HG02642 (cell line): ENCODE results near the gene KPNA2.
"Not testable (repeated sequence)": the region's sequence is repeated elsewhere in the genome, so short reads cannot be mapped to it uniquely, and the experiment has no call there.

ENCODE experiments used
- ATAC-seq: cut with Tn5 transposase; IDR thresholded peaks from one replicate; pipeline ENCODE4 v1.9.1; 2021; ENCODE audit warnings: mild to moderate bottlenecking; ENCODE audit not compliant: unreplicated experiment, poor library complexity

The KPNA2 gene

GRCh38 chr17:68035523-68036303 lies at the start of gene KPNA2:
TSS of gene KPNA2 (plus strand) at chr17:68035735. CDS start at chr17:68037133, 1,398 bp downstream.
- peak; percentile 96 for ATAC-seq

- ATAC-seq, result no peak
Measured at GRCh38 chr17:67990909-67991308, 44.6 kb upstream of the KPNA2 start.

DNA sequence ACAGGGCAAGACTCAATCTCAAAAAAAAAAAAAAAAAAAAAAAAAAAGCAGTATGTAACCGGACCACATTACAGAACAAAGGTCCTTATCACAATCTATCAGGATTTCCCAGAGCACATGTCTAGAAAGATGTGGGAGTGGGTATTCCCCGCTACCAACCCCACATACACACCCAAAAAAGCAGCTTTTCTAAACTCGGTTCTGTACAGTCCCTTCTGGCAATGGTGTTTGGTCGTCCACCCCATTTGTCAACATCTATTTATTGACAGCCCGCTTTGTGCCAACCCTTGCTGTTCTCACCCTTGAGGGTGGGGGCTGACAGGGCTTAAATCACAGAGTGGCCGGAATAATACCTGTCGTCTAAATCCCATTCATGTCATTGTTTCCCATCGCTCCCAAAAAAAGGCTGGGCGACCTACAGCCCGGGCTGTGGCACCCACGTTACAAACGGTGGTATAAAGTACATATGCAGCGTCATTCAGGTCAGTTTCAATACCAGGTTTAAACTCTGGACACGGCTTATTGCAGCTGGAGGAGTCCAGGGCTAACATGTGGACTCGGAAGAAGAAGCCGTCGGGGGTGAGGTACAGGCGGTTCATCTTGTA lies 42.9 kb upstream of the KPNA2 start:
- no peak for ATAC-seq

DNA sequence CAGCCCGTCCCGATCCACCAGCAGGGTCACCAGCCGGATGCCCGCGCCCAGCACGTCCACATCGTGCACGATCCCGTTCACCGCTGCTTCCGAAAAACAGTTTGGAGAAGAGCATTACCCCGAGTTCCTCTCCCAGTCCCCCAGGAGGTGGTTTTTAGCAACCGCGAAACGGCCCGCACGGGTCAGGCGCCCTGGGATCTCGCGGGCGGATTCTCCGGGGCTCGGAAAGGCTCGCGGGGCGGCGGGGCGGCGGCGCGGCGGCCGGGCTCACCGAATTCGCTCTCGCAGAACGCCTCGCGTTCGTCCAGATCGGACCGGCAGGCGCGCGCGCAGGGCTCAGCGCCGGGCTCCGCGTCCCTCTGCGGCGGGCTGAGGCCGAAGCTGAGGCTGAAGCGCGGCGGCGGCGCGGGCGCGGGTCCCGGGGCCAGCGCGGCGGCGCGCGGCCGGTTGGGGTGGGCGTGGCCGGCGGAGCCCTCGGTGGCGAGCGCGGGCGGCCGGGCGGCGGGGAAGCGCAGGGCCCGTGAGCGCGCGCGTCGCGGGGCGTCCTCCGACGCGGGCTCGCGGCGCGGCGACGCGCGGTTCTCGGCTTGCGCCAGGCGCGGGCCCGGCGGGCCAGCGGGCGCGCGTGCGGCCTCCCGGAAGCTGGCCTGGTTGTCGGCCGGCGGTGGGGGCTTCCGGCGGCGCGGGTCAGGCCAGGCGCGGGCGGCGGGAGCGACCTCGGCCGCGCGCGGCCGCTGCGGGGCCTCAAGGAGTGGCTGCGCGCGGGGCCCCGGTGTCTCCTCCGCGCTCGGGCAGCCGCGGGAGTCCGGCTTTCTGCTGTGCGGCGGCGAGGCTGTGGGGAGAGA lies 42.2 kb upstream of the KPNA2 start:
- peak; percentile 86 for ATAC-seq

DNA sequence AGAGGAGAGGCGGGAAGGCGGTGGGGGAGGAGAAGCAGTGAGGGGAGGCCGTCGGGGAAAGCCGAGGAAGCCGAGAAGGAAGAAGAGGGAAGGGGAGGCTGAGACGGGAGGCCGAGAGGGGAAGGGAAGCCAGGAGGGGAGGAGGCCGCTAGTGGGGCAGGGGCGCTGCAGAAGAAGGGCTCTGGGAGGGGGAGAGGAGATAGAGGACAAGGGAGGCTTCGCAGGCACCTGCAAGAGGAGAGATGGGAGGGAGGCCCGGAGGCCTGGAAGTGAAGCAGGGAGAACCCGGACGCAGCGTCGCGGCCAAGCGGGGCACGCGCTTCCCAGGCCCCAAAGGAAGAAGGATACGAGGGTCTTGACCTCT lies 41.6 kb upstream of the KPNA2 start:
- no peak for ATAC-seq

GRCh38 chr17:67994817-67995569 lies 40.5 kb upstream of the KPNA2 start:
- no peak for ATAC-seq

DNA sequence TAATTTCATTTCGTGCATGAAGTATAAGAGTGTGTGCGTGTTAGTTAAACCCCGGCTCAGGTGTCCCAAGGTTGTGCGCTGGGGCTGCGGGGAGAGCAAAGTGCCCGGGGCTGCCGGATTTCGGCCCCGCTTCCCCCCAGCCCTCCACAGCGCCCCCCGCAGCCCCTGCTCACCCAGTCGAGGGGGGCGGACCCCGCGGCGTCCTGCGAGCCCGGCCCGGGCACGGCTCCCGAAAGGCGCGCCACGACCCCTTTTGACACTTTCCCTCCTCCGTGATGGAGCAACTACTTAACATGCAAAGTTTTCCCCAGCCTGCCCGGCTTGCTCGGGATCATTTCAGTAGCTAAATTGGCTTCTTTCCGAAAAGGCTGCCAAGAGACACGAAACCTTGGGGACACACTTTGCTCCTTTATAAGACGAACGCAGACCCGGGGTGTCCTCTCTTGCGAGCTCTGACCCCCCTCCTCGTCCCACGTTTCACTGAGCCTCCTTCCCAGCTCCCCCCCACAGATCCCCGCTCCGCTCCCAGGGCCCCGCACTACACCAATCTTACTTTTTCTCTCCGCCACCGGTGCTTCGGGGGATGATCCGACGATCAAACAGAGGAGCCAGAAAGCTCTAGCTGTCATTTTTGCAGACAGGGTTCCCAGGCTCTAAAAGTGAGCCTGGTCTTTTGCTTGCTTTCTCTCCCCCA lies 39.8 kb upstream of the KPNA2 start:
- no peak for ATAC-seq

GRCh38 chr17:67996301-67997171 lies 39.0 kb upstream of the KPNA2 start, which contains the start of gene C17orf58:
TSS of gene C17orf58 (minus strand) at chr17:67996469. CDS start at chr17:67996198, 271 bp downstream.
- ATAC-seq, result not testable (repeated sequence)

GRCh38 chr17:67998466-67998865 lies 37.1 kb upstream of the KPNA2 start:
- no peak for ATAC-seq

DNA sequence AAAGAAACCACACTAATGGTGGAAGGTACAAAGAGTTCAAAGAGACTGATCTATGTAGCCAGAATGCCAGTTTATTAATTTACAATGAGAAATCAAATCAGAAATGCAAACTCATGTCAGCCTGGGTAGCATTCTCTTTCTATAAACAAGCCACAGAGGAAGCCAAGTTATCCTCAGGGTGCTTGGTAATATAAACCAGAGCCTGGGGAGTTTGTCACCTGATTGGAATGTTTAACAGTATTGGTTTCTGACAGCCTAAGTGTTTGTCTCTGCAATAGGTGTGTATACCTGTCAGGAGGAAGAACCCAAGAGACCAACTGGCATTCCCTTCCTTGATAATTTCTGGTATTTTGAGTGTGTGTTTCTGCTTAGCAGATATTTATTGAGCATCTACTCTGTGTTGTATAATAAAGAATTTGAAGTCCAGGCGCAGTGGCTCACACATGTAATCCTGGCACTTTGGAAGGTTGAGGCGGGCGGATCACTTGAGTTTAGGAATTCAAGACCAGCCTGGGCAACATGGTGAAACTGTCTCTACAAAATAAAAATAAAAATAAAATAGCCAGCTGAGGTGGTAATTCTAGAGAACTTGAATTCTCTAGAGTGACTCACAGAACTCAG lies 36.1 kb upstream of the KPNA2 start:
- no peak for ATAC-seq

GRCh38 chr17:68004201-68004600 lies 31.3 kb upstream of the KPNA2 start:
- ATAC-seq, result no peak

DNA sequence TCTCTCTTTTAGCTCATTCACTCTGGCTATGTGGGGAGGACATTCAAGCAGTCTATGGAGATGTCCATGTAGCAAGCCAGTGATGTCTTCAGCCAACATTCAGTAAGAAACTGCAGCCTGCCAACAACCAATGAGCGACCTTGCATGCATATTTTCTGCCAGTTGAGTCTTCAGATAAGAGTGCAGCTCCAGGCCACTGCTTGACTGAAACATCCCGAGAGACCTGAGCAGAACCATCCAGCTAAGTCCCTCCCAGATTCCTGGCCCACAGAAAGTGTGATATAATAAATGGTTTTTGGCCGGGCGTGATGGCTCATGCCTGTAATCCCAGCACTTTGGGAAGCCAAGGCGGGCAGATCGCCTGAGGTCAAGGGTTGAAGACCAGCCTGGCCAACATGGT lies 28.7 kb upstream of the KPNA2 start:
- ATAC-seq, result no peak

DNA sequence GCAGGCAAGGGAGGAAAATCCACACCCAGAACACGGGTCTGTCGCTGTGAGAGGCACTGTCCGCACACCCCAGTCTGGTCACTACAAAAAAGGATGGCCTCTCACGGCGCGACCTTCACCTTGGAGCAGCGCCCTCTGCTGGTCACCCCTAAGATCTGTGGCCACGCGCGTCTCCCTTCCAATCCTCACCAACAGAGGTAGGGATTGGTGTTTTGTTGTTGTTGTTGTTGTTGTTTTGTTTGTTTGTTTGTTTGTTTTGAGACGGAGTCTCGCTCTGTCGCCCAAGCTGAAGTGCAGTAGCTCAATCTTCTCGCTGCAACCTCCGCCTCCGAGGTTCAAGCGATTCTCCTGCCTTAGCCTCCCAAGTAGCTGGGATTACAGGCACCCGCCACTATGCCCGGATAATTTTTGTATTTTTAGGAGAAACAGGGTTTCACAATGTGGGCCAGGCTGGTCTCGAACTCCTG lies 24.3 kb upstream of the KPNA2 start:
- ATAC-seq, result peak; percentile 75

GRCh38 chr17:68013385-68013784 lies 22.1 kb upstream of the KPNA2 start:
- ATAC-seq, result no peak

GRCh38 chr17:68015081-68015723 lies 20.3 kb upstream of the KPNA2 start:
- ATAC-seq, result no peak

GRCh38 chr17:68016838-68017237 lies 18.7 kb upstream of the KPNA2 start:
- ATAC-seq, result no peak

- not testable (repeated sequence) for ATAC-seq
Measured at GRCh38 chr17:68018493-68018892, 17.0 kb upstream of the KPNA2 start.

GRCh38 chr17:68019336-68019674 lies 16.2 kb upstream of the KPNA2 start:
- ATAC-seq, result no peak
